HEK293 (cell line): ENCODE results near the gene NXPH4.
A peak's percentile ranks its signal among the peaks of the same experiment; 100 is the strongest.

Source experiments
- TF ChIP-seq, protein P1 (sequence below): fragments of 450-650 bp; formaldehyde crosslinking; IDR thresholded peaks from 2 replicates; pipeline ENCODE4 v1.5.1; 2016; ENCODE audit warnings: missing biosample characterization, missing genetic modification characterization
- TF ChIP-seq, protein P2 (sequence below): fragments of 450-650 bp; formaldehyde crosslinking; IDR thresholded peaks from 2 replicates; pipeline ENCODE4 v1.5.1; 2016; ENCODE audit warnings: missing biosample characterization, missing genetic modification characterization

DNA sequence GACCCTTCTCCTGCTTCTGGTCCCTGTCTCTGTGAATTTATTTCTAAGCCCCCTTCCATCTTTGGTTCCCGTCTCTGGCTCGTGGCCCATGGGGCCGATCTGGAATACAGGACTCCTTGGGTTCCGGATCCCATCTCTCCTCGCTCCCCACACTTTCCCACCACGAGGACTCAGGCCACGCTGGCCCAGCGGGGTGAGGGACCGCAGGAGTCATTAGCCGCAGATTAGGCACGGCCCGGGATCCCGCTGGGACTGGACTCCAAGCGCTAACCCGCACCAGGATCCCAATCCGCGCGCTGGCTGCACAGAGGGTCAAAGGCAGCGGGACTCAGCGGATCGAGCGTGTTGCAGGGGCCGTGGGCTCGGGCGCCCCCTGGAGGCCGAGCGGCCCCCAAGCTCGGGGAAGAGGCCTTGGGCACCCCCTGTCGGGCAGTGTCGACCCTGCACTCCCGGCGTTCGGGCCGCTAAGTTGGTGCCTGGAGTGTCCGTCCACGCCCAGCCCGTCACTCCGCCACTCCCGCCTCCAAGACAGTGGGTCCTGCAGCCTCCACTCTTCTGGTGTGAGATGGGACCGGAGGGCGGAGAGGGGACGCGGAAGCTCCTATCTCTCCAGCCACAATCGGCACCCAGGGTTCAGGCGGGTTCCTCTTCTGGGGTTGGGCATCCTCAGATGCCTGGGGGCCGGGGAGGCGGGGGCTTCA lies 22.4 kb downstream of the NXPH4 start:
- TF ChIP-seq, protein P1, sequence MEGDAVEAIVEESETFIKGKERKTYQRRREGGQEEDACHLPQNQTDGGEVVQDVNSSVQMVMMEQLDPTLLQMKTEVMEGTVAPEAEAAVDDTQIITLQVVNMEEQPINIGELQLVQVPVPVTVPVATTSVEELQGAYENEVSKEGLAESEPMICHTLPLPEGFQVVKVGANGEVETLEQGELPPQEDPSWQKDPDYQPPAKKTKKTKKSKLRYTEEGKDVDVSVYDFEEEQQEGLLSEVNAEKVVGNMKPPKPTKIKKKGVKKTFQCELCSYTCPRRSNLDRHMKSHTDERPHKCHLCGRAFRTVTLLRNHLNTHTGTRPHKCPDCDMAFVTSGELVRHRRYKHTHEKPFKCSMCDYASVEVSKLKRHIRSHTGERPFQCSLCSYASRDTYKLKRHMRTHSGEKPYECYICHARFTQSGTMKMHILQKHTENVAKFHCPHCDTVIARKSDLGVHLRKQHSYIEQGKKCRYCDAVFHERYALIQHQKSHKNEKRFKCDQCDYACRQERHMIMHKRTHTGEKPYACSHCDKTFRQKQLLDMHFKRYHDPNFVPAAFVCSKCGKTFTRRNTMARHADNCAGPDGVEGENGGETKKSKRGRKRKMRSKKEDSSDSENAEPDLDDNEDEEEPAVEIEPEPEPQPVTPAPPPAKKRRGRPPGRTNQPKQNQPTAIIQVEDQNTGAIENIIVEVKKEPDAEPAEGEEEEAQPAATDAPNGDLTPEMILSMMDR: peak; percentile 100
- TF ChIP-seq, protein P2, sequence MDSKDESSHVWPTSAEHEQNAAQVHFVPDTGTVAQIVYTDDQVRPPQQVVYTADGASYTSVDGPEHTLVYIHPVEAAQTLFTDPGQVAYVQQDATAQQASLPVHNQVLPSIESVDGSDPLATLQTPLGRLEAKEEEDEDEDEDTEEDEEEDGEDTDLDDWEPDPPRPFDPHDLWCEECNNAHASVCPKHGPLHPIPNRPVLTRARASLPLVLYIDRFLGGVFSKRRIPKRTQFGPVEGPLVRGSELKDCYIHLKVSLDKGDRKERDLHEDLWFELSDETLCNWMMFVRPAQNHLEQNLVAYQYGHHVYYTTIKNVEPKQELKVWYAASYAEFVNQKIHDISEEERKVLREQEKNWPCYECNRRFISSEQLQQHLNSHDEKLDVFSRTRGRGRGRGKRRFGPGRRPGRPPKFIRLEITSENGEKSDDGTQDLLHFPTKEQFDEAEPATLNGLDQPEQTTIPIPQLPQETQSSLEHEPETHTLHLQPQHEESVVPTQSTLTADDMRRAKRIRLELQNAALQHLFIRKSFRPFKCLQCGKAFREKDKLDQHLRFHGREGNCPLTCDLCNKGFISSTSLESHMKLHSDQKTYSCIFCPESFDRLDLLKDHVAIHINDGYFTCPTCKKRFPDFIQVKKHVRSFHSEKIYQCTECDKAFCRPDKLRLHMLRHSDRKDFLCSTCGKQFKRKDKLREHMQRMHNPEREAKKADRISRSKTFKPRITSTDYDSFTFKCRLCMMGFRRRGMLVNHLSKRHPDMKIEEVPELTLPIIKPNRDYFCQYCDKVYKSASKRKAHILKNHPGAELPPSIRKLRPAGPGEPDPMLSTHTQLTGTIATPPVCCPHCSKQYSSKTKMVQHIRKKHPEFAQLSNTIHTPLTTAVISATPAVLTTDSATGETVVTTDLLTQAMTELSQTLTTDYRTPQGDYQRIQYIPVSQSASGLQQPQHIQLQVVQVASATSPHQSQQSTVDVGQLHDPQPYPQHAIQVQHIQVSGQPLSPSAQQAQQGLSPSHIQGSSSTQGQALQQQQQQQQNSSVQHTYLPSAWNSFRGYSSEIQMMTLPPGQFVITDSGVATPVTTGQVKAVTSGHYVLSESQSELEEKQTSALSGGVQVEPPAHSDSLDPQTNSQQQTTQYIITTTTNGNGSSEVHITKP (tag by site-specific recombination): no peak
